Ovary (tissue), 3 donors: ENCODE data around the gene CLIC4.

ENCODE experiments used
- CTCF ChIP-seq, 3 donors: fragments of 450-650 bp in 2 of 3; fragments of 200-600 bp in 1 of 3; IDR thresholded peaks; one replicate each; pipeline versions ENCODE4 v1.5.1 to v1.8.0; 2016 to 2022; ENCODE audit warnings: antibody characterized with exemption in 3 of 3, mild to moderate bottlenecking in 1 of 3
- EP300 ChIP-seq: sonication (generic); formaldehyde crosslinking; IDR thresholded peaks from one replicate; pipeline ENCODE4 v1.6.1; 2017; ENCODE audit warnings: antibody characterized with exemption
- POLR2A ChIP-seq: fragments of 450-650 bp; IDR thresholded peaks from one replicate; pipeline ENCODE4 v1.6.1; 2017; ENCODE audit warnings: antibody characterized with exemption, mild to moderate bottlenecking, moderate library complexity
- donor health status: DM: no; HTN: no; CAD: no.

- no peak for TF ChIP-seq POLR2A
- no peak for TF ChIP-seq CTCF (IDR thresholded peaks at IDR 0.05)
- no peak for TF ChIP-seq EP300
Observed at GRCh38 chr1:24711329-24711728, 33.9 kb upstream of the CLIC4 start.
